ENCODE results near the gene APOBEC2. TPM values are rescaled to one million over a fixed set of nuclear protein-coding genes. Genes with fewer than 3 reads are reported as not detected.

APOBEC2 gene
- total and polyA plus RNA-seq, 9 of the 15 experiments (the other 6 are each of a cell fraction or from before 2014, with no cell fraction given): 0.25 to 1.6 TPM; not detected in 7

GRCh38 chr6:41073203-41073967 lies 20.4 kb downstream of the APOBEC2 start (continued):
- TF ChIP-seq MBD1 (CRISPR knock-in tag; IDR thresholded peaks at IDR 0.05): no peak
- no peak; the same call in 1 of the 2 replicates for TF ChIP-seq TCF7 (IDR thresholded peaks at IDR 0.05; ENCODE audit: borderline replicate concordance)
- peak; percentile 88 for TF ChIP-seq PCBP1 (IDR thresholded peaks at IDR 0.05; ENCODE audit: low read depth, low read length, poor library complexity, severe bottlenecking)
- TF ChIP-seq ARID3B (CRISPR knock-in tag; IDR thresholded peaks at IDR 0.05; ENCODE audit: borderline replicate concordance): no peak
- TF ChIP-seq PTTG1 (tag; IDR thresholded peaks at IDR 0.05; ENCODE audit: low read depth): no peak
- peak; percentile 44 for TF ChIP-seq JUND (IDR thresholded peaks at IDR 0.05; ENCODE audit: borderline replicate concordance, low read depth, low read length)
- no peak; the same call in 2 of the 3 replicates for TF ChIP-seq JUND (tag; IDR thresholded peaks at IDR 0.05; ENCODE audit: borderline replicate concordance, low read depth, low read length)
- TF ChIP-seq RHOXF2B (CRISPR knock-in tag; conservative IDR thresholded peaks at IDR 0.05): no peak
- no peak; the same call in 1 of the 2 replicates for TF ChIP-seq ZNF589 (CRISPR knock-in tag; IDR thresholded peaks at IDR 0.05; ENCODE audit: low read depth)
- TF ChIP-seq PCBP2 (IDR thresholded peaks at IDR 0.05; ENCODE audit: low read depth, low read length, poor library complexity, severe bottlenecking): no peak
- TF ChIP-seq ZNF57 (CRISPR knock-in tag; IDR thresholded peaks at IDR 0.05): no peak
- TF ChIP-seq ZNF79 (CRISPR knock-in tag; IDR thresholded peaks at IDR 0.05; ENCODE audit: low read depth): no peak
- 0 out of 2 replicates have a peak, but pooled peaks have one; percentile 32 for TF ChIP-seq BHLHE40 (IDR thresholded peaks at IDR 0.05; ENCODE audit: low read length)
- TF ChIP-seq HOXB6 (CRISPR knock-in tag; IDR thresholded peaks at IDR 0.05; ENCODE audit: borderline replicate concordance): no peak
- no peak for TF ChIP-seq TAF15 (IDR thresholded peaks at IDR 0.05; ENCODE audit: low read depth, low read length)
- TF ChIP-seq SAFB2 (IDR thresholded peaks at IDR 0.05; ENCODE audit: borderline replicate concordance, low read depth, low read length, severe bottlenecking): no peak
- TF ChIP-seq SAP30 (IDR thresholded peaks at IDR 0.05; ENCODE audit: borderline replicate concordance, insufficient read depth, low read depth, low read length, poor library complexity, severe bottlenecking): peak; percentile 53
- TF ChIP-seq IRF2 (CRISPR knock-in tag; IDR thresholded peaks at IDR 0.05): no peak
- no peak for TF ChIP-seq ESRRB (CRISPR knock-in tag; IDR thresholded peaks at IDR 0.05; ENCODE audit: borderline replicate concordance)
- peak; percentile 62; the same call in 1 of the 2 replicates for TF ChIP-seq GABPB1 (CRISPR knock-in tag; IDR thresholded peaks at IDR 0.05)
- 0 out of 2 replicates have a peak, but pooled peaks have one; percentile 59 for TF ChIP-seq DMBX1 (CRISPR knock-in tag; IDR thresholded peaks at IDR 0.05; ENCODE audit: borderline replicate concordance)
- TF ChIP-seq NBN (IDR thresholded peaks at IDR 0.05; ENCODE audit: low read depth): no peak; the same call in 1 of the 2 replicates
- no peak for TF ChIP-seq HDAC3 (IDR thresholded peaks at IDR 0.05; ENCODE audit: borderline replicate concordance, partially characterized antibody)
- TF ChIP-seq ZNF140 (CRISPR knock-in tag; IDR thresholded peaks at IDR 0.05): no peak
- TF ChIP-seq PHB2 (IDR thresholded peaks at IDR 0.05; ENCODE audit: low read depth): no peak
- 0 out of 2 replicates have a peak, but pooled peaks have one; percentile 65 for TF ChIP-seq ZNF780A (CRISPR knock-in tag; IDR thresholded peaks at IDR 0.05)

Measured in K562 (cell line).